Stimulated activated CD4-positive, alpha-beta T cell treated with anti-CD3 and anti-CD28 coated beads, TNF-alpha, amount 100 ng/mL, for 48 hours (primary cell): ENCODE data around the gene ZNF638.
"Not testable (repeated sequence)": the region's sequence is repeated elsewhere in the genome, so short reads cannot be mapped to it uniquely, and the experiment has no call there.

ENCODE experiments used
- DNase-seq, 3 donors: peaks; one replicate each; pipeline ENCODE4 v3.0.0-alpha.2; 2020; ENCODE audit warnings: low read depth in 3 of 3

ZNF638 gene

GRCh38 chr2:71393216-71393615, 61.6 kb downstream of the ZNF638 start:
- no peak for DNase-seq

GRCh38 chr2:71395471-71395870, 63.9 kb downstream of the ZNF638 start:
- DNase-seq, result no peak

GRCh38 chr2:71402427-71402826, 70.8 kb downstream of the ZNF638 start:
- DNase-seq, result no peak

- no peak for DNase-seq
These were observed 78.0 kb downstream of the ZNF638 start for GRCh38 chr2:71409611-71410010.

- DNase-seq, result no peak
These were observed 79.1 kb downstream of the ZNF638 start for GRCh38 chr2:71410696-71411095.

- peak in 1 of 3 donors; percentile 5 for DNase-seq
These were observed 85.3 kb downstream of the ZNF638 start for GRCh38 chr2:71416866-71417265.

- DNase-seq, result no peak
These were observed 86.0 kb downstream of the ZNF638 start for GRCh38 chr2:71417300-71418202.

- no peak for DNase-seq
These were observed 87.6 kb downstream of the ZNF638 start for GRCh38 chr2:71419145-71419544.

GRCh38 chr2:71419976-71420375, 88.4 kb downstream of the ZNF638 start:
- no peak for DNase-seq

- no peak for DNase-seq
These were observed 91.2 kb downstream of the ZNF638 start for GRCh38 chr2:71422786-71423185.

- DNase-seq, result no peak
These were observed 92.3 kb downstream of the ZNF638 start for GRCh38 chr2:71423817-71424420.

- no peak for DNase-seq
These were observed 95.1 kb downstream of the ZNF638 start for GRCh38 chr2:71426721-71427120.

- no peak for DNase-seq
These were observed 97.1 kb downstream of the ZNF638 start for GRCh38 chr2:71428472-71429383.

- not testable (repeated sequence) for DNase-seq
These were observed 113.6 kb downstream of the ZNF638 start for GRCh38 chr2:71445142-71445541.

GRCh38 chr2:71446505-71446904, 114.9 kb downstream of the ZNF638 start:
- no peak for DNase-seq

- no peak for DNase-seq
These were observed 117.8 kb downstream of the ZNF638 start for GRCh38 chr2:71449343-71449742.

GRCh38 chr2:71451705-71452104, 120.1 kb downstream of the ZNF638 start:
- no peak for DNase-seq

- DNase-seq, result peak in 1 of 3 donors; percentile 19
These were observed 121.0 kb downstream of the ZNF638 start for GRCh38 chr2:71452565-71452964.

- DNase-seq, result no peak
These were observed 122.0 kb downstream of the ZNF638 start, which contains the start of gene DYSF for GRCh38 chr2:71453404-71454220. Gene DYSF, plus strand, starts transcription at chr2:71453561.

- DNase-seq, result no peak
These were observed 122.8 kb downstream of the ZNF638 start for GRCh38 chr2:71454221-71455010.
